T follicular helper cell (primary cell): Measurements from ENCODE around the gene AFF3.
"Not testable (repeated sequence)": the region's sequence is repeated elsewhere in the genome, so short reads cannot be mapped to it uniquely, and the experiment has no call there.

ENCODE experiments used
- DNase-seq: peaks from one replicate; pipeline ENCODE4 v3.0.0-alpha.2; 2020; ENCODE audit warnings: low read depth

AFF3 gene

DNA sequence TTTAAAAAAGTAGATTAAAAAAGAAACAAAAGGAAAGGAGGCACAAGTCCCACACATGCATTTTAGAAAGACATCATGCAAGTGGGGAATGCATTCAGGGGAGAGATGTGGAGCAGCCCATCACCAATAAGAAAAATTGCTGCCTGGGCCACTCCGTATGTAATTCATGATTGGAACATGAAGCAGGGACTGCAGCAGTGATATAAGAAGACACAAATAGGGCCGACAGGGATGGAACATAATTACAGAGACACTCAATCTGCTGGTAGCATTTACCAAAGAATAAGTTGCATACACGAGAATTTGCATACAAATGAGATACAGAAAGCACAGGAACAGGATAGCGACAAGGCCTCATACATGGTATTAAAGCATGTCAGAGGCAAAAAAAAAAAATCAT lies 6.5 kb upstream of the AFF3 start:
- DNase-seq, result no peak

DNA sequence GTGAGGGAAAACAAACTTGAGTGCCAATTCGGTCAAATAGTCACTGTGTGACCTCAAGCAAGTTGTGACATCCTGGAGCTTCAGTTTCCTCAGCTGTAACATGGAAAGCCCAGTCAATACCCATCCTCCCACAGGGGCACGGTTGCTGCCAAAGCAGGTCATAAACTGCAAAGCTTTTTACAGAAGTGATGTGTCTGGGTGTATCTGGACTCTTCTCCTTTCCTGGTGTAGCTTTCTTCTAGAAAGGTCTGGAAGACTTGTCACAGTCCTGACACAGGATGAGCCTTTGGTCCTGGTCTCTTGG lies 4.2 kb upstream of the AFF3 start:
- no peak for DNase-seq

DNA sequence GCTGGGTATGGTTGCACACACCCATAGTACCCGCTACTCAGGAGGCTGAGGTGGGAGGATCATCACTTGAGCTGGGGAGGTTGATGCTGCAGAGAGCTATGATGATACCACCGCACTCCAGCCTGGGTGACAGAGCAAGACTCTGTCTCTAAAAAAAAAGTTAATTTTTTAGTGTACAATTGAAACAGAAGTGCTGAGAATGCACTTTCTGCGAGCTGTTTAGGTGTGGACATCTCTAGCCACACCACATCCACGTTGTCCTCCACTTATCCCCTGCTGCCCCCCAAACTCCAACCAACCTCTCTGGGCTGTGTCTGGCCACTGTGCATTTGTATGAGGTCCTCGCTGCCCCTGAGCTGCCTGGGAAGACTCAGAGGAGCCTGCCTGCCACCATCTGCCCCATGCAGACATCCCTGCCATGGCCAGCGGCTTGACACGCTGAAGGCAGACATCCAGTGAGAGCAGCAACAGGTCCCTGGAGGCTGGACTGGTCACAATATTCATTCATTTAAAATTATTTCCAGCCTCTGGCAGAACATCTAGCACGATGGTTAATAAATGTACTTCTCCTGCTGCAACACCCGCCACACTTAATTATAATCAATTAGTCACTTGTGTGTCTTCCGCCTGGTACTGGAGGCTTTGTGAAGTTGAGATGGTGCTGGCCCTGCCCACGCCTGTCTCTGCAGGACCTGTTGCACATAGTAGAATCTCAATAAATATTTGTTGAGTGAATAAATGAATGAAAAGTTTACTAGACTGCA lies 3.7 kb upstream of the AFF3 start:
- no peak for DNase-seq

DNA sequence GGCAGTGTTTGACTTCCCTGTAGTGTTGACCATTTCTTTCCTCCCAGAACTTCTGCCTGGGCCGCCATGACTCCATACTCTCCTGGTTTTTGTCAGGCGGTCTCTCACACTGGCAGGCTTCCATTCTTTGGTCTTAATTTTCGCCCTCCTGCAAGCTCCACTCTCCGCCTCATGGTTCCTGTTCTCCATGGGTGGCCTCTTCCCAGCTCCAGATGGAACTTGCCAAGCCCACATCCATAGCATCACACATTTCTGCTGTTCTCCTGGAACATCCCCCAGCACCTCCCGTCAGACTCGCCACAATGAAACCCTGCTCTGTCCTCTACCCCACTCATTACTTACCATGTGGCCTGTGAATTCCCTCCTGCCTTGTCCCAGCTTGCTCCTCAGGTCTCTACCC lies 896 bp upstream of the AFF3 start:
- DNase-seq, result no peak

DNA sequence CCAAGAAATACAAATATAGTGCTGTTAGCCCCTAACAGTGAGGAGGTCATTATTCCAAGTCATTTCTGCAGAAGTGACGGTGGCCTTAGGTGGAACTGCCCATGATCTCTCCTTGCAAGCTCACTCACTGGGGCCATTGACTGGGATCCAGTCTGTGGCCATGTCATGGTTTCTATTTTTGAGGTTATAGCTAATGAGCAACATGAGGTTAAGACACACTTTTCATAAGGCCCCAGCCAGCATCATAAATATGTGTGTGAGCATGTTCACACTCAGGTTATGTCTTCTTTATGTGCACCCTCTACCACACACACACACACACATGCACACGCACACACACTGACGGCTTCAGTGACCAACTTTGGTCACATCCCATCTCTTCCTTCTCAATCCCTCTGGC lies 484 bp downstream of the AFF3 start:
- DNase-seq, result no peak

DNA sequence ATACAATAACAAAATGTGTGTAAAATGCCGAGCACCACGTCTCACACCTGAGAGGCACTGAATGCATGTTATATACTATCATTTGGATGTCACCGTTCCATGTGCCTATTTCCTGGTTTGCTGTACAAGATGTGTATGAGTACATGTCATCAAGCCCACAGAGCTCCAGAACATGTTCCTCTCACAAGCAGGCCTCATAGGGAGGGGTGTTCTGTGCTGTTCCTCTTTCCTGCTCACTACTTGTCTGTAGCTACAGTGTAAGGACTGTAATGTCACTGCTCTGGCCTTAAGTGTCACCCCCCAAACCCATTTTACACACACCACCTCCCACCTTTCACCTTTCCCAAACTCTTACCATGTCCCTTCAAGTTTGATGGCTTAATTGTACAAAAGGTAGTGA lies 1.8 kb downstream of the AFF3 start:
- no peak for DNase-seq

DNA sequence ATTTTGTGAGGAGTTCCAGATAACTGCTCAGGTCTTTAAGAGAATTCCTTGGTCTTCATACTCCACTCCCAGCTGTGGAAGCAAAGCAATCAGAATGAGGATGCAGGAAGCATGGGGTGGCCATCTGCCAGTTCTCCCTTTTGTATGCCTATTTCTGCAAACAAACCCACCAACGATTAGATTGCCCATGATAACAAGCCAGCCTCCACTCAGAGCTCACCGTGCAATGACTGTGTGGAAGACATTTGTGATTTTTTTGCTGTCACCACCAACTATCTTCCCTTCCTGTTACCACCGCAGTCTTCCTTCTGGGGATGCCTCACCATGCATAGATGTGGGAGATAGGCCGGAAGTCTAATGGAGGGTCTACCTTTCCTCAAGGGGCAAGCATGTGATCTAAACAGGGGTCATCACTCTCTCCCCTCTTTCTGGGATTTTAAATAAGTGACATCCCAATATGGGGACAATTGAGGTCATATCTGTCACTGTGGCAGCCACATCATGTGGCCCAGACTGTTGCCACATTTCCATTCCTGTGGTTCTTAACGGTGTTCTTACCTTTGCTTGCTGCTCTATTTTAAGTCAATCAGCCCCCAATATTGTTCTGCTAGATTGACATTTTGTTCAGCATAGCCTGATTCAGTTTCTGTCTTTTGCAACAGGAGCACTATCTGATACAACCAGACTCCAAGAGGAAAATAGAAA lies 4.4 kb downstream of the AFF3 start:
- no peak for DNase-seq

DNA sequence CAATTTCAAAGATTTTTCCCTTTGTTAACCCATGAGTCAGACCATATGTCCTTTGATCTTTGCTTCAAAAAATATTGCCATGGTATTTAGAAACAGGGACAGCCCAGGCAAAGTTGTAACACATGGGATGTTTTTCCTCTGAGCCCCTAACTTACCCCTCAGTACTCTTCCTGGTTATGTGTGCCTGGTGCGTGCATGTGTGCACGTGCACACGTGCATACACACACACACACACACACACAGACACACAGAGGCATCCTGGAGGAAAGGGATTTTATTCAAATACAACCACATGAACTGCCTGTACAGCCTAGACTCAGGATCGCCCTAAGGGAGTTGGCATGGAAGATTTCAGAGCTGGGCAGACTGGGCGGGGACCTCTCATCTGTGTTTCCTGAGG lies 5.1 kb downstream of the AFF3 start:
- no peak for DNase-seq

DNA sequence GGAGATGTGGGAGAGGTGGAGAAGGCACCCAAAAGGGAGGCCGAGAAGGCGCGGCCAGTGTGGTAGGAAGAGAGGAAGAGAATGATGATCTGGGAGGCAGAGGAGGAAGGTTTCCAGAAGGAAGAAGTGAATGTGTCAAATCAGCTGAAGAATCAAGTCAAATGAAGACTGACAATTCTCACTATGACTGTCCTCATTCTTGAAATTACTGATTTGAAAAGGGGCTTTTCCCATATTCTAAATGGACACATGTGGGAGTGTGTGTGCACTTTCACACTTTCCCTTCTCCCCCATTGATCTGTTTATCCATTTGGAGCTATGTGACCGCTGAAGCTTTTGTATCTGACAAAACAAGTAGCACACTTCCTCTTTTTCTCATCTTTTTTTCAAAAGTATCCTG lies 6.1 kb downstream of the AFF3 start:
- no peak for DNase-seq

DNA sequence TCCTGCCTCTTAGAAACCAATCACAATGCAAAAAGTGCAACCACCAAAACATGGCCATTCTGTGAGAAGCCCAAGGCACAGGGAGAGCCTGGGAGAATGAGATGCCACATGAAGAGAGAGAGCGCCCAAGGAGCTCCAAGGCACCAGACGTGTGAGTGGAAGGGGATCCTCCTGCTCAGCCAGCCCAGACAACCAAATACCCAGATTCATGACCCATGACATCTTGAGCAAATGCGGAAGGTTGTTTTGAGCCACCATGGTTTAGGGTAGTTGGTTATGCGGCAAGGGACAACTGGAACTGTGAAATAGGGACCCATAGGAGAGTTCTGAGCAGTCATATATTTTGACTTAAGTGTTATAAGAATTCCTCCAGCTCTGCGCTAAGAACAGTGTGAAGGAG lies 7.0 kb downstream of the AFF3 start:
- DNase-seq, result no peak

DNA sequence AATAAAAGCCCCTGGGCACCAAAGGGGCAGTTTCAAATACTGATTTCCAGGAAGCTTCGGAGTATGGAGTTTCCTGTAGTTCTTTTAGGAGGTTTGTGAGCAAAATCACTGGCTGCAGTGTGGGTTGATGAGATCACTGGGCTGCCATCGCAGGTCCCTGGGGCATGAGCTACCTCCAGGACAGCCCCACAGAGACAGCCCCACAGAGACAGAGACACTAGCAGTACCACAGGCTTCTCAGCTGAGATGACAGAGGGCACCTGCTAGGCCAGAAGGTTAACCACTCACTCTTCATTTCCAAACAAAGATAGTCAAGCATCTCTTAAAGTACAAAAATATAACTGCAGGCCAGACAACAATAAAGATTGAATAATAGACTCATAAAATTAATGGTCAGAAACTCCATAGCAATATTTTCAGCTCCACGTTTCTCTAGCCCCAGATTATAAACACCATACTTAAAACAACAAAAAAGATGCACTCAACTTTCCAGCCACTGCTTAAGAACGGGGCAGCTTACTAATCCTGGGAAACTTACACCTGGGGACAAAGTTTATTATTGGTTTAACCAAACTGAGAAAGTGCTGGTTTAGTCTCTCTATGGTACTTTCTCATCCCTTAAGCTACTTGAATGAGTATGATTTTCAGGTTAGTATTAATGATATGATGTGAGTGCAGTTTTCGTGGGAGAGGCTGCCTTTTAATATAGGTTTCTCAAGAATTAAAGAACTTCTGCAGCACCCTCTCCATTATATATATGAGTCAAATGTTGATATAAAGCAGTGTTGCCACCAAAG lies 11.6 kb downstream of the AFF3 start:
- no peak for DNase-seq

DNA sequence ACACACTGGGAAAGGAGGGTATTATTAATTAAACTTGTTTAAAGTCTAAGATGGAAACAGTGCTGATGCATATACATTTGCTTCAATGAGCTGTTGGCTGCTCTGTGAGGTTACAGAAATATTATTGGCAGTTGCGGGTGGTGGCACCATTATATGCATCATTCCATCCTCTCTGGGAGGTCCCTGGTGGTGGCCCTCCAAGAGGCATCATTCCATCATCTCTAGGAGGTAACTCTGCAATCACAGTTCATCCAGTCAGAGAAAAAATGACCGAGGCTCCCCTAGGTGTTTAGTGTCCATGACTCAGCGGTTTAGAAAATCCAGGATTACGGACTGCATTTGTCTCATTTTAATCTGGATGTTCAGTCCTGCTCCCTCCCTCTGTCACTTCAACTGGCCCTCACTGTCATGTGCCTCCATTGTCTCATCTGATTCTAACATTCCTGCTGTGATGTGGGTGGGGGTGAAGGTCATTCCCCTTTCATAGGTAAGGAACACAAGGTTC lies 15.4 kb downstream of the AFF3 start:
- DNase-seq, result no peak

DNA sequence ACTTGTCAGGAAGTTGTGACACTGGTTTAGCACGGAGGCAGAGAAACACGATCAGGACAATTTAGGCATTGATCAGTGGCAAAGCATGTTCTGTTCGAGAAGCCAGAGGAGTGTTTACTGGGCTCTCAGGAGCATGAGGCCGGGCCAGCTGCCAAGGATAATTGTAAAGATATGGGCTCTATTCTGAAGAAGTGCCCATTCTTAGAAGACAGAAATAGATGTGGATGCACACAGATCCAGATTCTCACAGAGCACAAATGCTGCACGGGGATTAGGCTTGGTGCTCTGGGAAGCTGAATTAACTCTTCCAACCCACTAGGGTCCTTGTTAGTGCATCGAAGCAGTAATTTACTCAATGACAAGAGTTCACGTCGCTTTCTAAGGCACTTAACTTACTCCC lies 16.2 kb downstream of the AFF3 start:
- DNase-seq, result no peak

DNA sequence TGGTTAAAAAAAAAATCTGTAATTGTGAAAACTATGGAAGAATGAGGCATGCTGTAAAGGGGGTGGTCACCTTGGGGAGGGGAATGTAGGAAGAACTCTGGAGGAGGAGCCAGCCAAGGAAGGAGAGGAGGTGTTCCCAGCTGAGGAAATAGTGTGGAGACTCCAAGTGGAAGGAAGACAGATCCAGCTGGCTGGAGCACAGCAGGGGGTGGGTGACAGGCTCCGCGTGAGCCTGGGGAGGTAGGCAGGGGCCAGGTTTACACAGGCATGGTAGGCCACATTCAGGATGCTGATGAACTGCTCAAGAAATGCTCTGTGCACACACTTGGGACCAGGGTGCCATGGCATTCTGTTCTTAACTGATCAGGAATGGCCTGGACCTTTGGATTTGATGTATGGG lies 16.8 kb downstream of the AFF3 start:
- no peak for DNase-seq

DNA sequence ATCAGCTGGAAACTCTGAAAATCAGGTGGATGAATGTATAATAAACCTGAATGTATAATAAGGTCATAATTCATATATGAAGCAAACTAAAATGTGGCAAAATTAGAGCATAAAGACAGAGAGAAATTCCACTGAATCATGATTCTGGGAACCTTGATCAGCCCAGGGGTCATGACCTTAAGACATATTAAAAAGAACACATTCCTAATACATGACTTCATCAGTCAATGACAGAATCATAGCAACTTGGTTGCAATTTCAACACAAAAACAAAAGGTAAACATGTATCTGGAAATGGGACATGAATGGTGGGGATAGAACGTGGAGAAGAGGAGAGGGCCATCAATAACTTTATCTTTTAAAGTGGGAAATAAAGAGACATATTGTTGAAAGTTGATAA lies 17.6 kb downstream of the AFF3 start:
- DNase-seq, result no peak

DNA sequence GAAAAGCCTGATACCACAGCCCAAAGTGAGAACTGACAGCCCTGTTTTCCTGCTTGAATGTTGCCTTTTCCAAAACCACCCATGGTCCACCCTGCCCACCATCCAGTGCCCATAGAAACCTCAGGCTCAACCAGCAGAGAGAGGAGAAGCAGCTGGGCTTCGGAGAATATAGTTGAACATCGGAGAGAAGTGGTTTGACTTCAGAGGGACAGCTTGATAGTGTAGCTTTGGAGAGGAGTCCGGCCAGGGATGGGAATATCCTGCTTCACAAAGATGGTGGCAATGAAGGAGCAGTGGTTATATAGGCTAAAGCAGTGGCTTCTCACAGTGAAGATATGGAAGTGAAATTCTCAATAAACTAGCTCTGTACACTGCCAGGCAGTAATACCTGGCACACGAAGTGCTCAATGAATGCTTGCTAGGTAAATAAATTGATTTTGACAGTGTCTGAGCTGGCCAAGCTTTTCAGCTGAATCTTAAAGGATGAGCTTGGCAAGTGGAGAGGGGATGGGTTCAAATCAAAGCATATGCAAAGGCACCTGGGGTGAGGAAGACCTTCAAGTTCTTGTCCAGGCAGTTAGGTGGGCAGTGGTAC lies 21.2 kb downstream of the AFF3 start:
- no peak for DNase-seq

DNA sequence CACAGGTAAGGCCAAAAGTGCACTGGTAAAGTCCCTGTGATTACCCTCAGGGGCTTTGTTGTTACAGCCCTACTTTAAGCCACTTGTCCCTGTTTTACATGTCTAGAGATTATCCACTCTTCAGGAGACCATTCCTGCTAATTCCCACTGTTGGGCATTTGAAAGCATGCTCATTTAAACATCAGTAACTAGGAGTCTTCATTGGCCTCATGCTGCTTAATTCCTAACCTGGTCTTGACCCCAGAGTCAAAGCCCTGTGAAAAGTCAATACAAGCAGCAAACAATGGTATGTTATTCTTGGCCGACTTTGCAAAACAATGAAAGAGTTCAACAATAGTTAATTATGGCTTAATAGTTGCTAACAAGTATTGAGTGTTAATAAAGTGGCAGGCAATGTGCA lies 23.2 kb downstream of the AFF3 start:
- no peak for DNase-seq

DNA sequence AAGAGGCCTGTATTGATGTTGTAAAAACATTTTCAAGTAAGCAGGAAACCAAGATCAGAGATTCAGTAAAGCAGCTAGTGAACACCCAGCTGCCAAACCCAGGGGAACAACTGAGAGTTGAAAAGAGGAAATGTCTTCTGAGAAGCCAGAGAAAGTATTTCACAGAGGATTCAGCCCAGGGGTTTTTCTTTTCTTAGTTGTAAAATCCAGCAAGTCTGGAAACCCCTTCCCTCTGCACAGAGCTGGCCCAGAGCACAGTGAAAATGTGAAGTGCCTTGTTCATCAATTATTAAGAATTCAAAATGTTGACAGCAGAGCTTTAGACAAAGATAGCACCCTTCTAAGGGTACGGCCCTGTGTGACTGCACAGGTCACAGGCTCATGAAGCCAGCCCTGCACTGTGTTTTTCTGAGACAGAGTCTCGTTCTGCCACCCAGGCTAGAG lies 28.4 kb downstream of the AFF3 start:
- DNase-seq, result no peak

DNA sequence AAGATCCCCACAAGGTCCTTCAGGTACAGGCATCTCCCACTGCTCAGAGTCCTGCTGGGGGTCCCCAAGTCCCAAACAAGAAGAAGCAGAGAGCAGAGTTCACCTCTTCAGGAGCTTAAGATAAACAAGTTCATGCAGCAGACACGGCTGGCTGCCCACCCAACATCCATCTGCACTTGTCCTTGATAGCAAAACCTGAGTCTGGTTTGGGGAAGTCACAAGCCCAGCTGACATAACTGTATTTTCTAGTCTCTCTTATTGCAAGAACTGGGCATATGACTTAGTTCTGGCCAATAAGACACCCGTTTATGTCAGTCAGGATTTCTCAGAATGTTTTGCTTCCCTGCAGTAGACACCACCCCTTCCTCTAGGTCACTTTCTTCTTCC lies 31.8 kb downstream of the AFF3 start:
- no peak for DNase-seq

DNA sequence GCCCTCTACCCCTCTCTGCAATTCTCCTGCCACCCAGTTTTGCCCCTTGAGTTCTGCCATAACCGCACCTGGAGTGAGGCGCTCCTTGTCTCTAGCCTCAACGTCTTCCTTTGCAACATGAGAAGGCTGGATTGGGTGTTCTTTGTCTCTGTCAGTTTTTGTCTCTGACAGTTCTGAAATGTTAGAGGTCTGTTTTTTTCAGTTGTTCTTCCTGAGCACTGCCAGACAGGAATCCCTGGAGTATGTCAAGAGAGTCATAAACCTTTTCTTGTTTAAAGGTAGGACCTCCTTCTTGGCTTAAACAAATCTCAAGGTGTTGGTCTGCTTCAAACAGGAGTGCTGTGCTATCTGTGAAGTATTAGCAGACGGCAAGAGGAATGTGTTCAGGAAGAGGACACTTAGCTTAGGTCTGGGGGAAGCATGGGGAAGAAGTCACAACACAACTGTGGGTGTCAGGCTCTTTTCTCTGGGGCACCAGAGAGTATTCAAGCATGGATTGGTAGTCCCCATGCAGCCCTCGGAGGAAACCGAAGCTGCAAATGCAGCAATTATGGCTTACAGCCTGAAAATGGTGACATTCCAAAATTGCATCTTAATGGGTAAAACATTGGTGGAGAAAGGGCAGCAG lies 32.3 kb downstream of the AFF3 start:
- no peak for DNase-seq

DNA sequence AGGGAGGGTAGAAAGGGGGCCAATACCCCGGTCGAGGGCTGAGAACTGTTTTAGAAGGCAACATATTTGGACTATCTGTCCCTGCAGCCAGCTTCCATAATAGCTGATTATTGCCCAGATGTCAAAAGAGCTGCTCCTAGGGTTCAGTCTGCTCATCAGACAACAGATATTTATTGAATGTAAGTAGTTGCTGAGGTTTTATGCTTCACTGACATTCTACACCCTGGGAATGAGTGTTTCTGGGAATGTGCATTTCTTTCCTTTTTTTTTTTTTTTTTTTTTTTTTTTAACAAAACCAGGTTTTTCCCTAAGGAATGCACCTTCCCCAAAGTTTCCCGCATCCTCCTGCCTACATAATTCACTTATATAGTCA lies 33.8 kb downstream of the AFF3 start:
- not testable (repeated sequence) for DNase-seq
